ENCODE measurements around the gene ALOX5AP.

- TF ChIP-seq CBFB (CRISPR knock-in tag; IDR thresholded peaks at IDR 0.05; ENCODE audit: low read depth) (no peak), CREB1 (CRISPR knock-in tag; IDR thresholded peaks at IDR 0.05) (no peak), PREB (CRISPR knock-in tag; IDR thresholded peaks at IDR 0.05; ENCODE audit: borderline replicate concordance) (no peak), NFE2L1 (CRISPR knock-in tag; IDR thresholded peaks at IDR 0.05) (no peak), CTCF (IDR thresholded peaks at IDR 0.05) (no peak), ZNF138 (CRISPR knock-in tag; conservative IDR thresholded peaks at IDR 0.05) (no peak)
Measured at GRCh38 chr13:30735025-30735871, at the start of gene ALOX5AP.
